ENCODE measurements around the gene NES. TPM values are rescaled to one million over a fixed set of nuclear protein-coding genes. Genes with fewer than 3 reads are reported as not detected.

NES gene
- total RNA-seq, 1 donor from 2014 or later, result not detected

- DNase-seq (ENCODE audit: low spot score), result no peak
- H3K4me3 Mint-ChIP-seq (ENCODE audit: low read depth), result no peak overlapping the region
- H3K27me3 Mint-ChIP-seq (ENCODE audit: low read depth), result peaks cover 42% of the 10 kb centered on the region
- H3K27ac Mint-ChIP-seq, result no peak overlapping the region
- H3K9me3 Mint-ChIP-seq, result no peaks in the 10 kb centered on the region
- intact Hi-C loops (cut with micrococcal nuclease), result no loop called here
- no peaks in the 10 kb centered on the region for H3K36me3 Mint-ChIP-seq (ENCODE audit: low read depth)
- peaks cover 2% of the 10 kb centered on the region for H3K4me1 Mint-ChIP-seq (ENCODE audit: low read depth)
These were observed 28.3 kb downstream of the NES start for GRCh38 chr1:156648951-156649350.

- no peaks in the 10 kb centered on the region for H3K9me3 Mint-ChIP-seq
- H3K36me3 Mint-ChIP-seq (ENCODE audit: low read depth), result no peaks in the 10 kb centered on the region
- H3K27me3 Mint-ChIP-seq (ENCODE audit: low read depth), result peaks cover 44% of the 10 kb centered on the region
- peaks cover 7% of the 10 kb centered on the region for H3K4me1 Mint-ChIP-seq (ENCODE audit: low read depth)
- no peak overlapping the region for H3K27ac Mint-ChIP-seq
- no peak overlapping the region for H3K4me3 Mint-ChIP-seq (ENCODE audit: low read depth)
- intact Hi-C loops (cut with micrococcal nuclease), result no loop called here
- no peak for DNase-seq (ENCODE audit: low spot score)
These were observed 28.7 kb downstream of the NES start for GRCh38 chr1:156648496-156648895.

- no peak for DNase-seq (ENCODE audit: low spot score)
- Mint-ChIP-seq H3K4me1 (ENCODE audit: low read depth) (peaks cover 15% of the 10 kb centered on the region), H3K9me3 (no peaks in the 10 kb centered on the region), H3K27me3 (ENCODE audit: low read depth) (peaks cover 49% of the 10 kb centered on the region), H3K27ac (no peak overlapping the region), H3K4me3 (ENCODE audit: low read depth) (no peak overlapping the region), H3K36me3 (ENCODE audit: low read depth) (no peaks in the 10 kb centered on the region)
- intact Hi-C loops (cut with micrococcal nuclease), result no loop called here
These were observed 29.9 kb downstream of the NES start for GRCh38 chr1:156647351-156647750.

GRCh38 chr1:156646738-156647211 lies 30.4 kb downstream of the NES start:
- intact Hi-C loops (cut with micrococcal nuclease), result no loop called here
- Mint-ChIP-seq H3K27ac (no peak overlapping the region), H3K4me3 (ENCODE audit: low read depth) (no peak overlapping the region), H3K4me1 (ENCODE audit: low read depth) (peaks cover 15% of the 10 kb centered on the region), H3K9me3 (no peaks in the 10 kb centered on the region), H3K36me3 (ENCODE audit: low read depth) (no peaks in the 10 kb centered on the region), H3K27me3 (ENCODE audit: low read depth) (peaks cover 46% of the 10 kb centered on the region)
- no peak for DNase-seq (ENCODE audit: low spot score)

- no peaks in the 10 kb centered on the region for H3K9me3 Mint-ChIP-seq
- no peaks in the 10 kb centered on the region for H3K36me3 Mint-ChIP-seq (ENCODE audit: low read depth)
- H3K27me3 Mint-ChIP-seq (ENCODE audit: low read depth), result peaks cover 57% of the 10 kb centered on the region
- H3K27ac Mint-ChIP-seq, result no peak overlapping the region
- DNase-seq (ENCODE audit: low spot score), result no peak
- intact Hi-C loops (cut with micrococcal nuclease), result no loop called here
- peaks cover 19% of the 10 kb centered on the region for H3K4me1 Mint-ChIP-seq (ENCODE audit: low read depth)
- no peak overlapping the region for H3K4me3 Mint-ChIP-seq (ENCODE audit: low read depth)
These were observed 31.5 kb downstream of the NES start for GRCh38 chr1:156645666-156646065.

GRCh38 chr1:156645056-156645455 lies 32.2 kb downstream of the NES start:
- H3K4me3 Mint-ChIP-seq (ENCODE audit: low read depth), result no peak overlapping the region
- peaks cover 60% of the 10 kb centered on the region for H3K27me3 Mint-ChIP-seq (ENCODE audit: low read depth)
- H3K9me3 Mint-ChIP-seq, result no peaks in the 10 kb centered on the region
- H3K36me3 Mint-ChIP-seq (ENCODE audit: low read depth), result no peaks in the 10 kb centered on the region
- no peak for DNase-seq (ENCODE audit: low spot score)
- peaks cover 19% of the 10 kb centered on the region for H3K4me1 Mint-ChIP-seq (ENCODE audit: low read depth)
- H3K27ac Mint-ChIP-seq, result no peak overlapping the region
- intact Hi-C loops (cut with micrococcal nuclease), result no loop called here

- H3K27me3 Mint-ChIP-seq (ENCODE audit: low read depth), result peaks cover 62% of the 10 kb centered on the region
- no peak for DNase-seq (ENCODE audit: low spot score)
- H3K36me3 Mint-ChIP-seq (ENCODE audit: low read depth), result no peaks in the 10 kb centered on the region
- H3K4me3 Mint-ChIP-seq (ENCODE audit: low read depth), result no peak overlapping the region
- H3K4me1 Mint-ChIP-seq (ENCODE audit: low read depth), result peaks cover 19% of the 10 kb centered on the region
- no peak overlapping the region for H3K27ac Mint-ChIP-seq
- no peaks in the 10 kb centered on the region for H3K9me3 Mint-ChIP-seq
- intact Hi-C loops (cut with micrococcal nuclease), result no loop called here
These were observed 32.6 kb downstream of the NES start for GRCh38 chr1:156644640-156645039.

GRCh38 chr1:156644146-156644545 lies 33.1 kb downstream of the NES start:
- Mint-ChIP-seq H3K4me1 (ENCODE audit: low read depth) (peaks cover 19% of the 10 kb centered on the region), H3K27me3 (ENCODE audit: low read depth) (peaks cover 66% of the 10 kb centered on the region), H3K9me3 (no peaks in the 10 kb centered on the region), H3K27ac (no peak overlapping the region), H3K36me3 (ENCODE audit: low read depth) (no peaks in the 10 kb centered on the region), H3K4me3 (ENCODE audit: low read depth) (no peak overlapping the region)
- intact Hi-C loops (cut with micrococcal nuclease), result no loop called here
- no peak for DNase-seq (ENCODE audit: low spot score)

GRCh38 chr1:156643778-156644092 lies 33.5 kb downstream of the NES start:
- intact Hi-C loops (cut with micrococcal nuclease), result no loop called here
- DNase-seq (ENCODE audit: low spot score), result peak; percentile 46

GRCh38 chr1:156643049-156643777 lies 34.0 kb downstream of the NES start:
- Mint-ChIP-seq H3K36me3 (ENCODE audit: low read depth) (no peaks in the 10 kb centered on the region), H3K4me1 (ENCODE audit: low read depth) (peaks cover 19% of the 10 kb centered on the region), H3K27ac (no peak overlapping the region), H3K4me3 (ENCODE audit: low read depth) (no peak overlapping the region), H3K27me3 (ENCODE audit: low read depth) (peaks cover 69% of the 10 kb centered on the region), H3K9me3 (no peaks in the 10 kb centered on the region)
- no peak for DNase-seq (ENCODE audit: low spot score)
- intact Hi-C loops (cut with micrococcal nuclease), result no loop called here

More at GRCh38 chr1:156643778-156644092, 33.5 kb downstream of the NES start:
- Mint-ChIP-seq H3K4me3 (ENCODE audit: low read depth) (no peak overlapping the region), H3K27me3 (ENCODE audit: low read depth) (peaks cover 67% of the 10 kb centered on the region), H3K27ac (no peak overlapping the region), H3K9me3 (no peaks in the 10 kb centered on the region), H3K36me3 (ENCODE audit: low read depth) (no peaks in the 10 kb centered on the region), H3K4me1 (ENCODE audit: low read depth) (peaks cover 19% of the 10 kb centered on the region)

- Mint-ChIP-seq H3K4me1 (ENCODE audit: low read depth) (peaks cover 19% of the 10 kb centered on the region), H3K27me3 (ENCODE audit: low read depth) (peaks cover 68% of the 10 kb centered on the region), H3K9me3 (no peaks in the 10 kb centered on the region), H3K27ac (no peak overlapping the region), H3K36me3 (ENCODE audit: low read depth) (no peaks in the 10 kb centered on the region), H3K4me3 (ENCODE audit: low read depth) (peak overlapping the region; percentile 35)
- intact Hi-C loops (cut with micrococcal nuclease), result no loop called here
- no peak for DNase-seq (ENCODE audit: low spot score)
These were observed 34.8 kb downstream of the NES start for GRCh38 chr1:156642265-156643048.

GRCh38 chr1:156641761-156642264 lies 35.4 kb downstream of the NES start, which contains the start of gene BCAN:
Gene BCAN, plus strand, starts transcription at chr1:156642117. Its CDS starts 3,938 bp downstream, at chr1:156646055.
- no peaks in the 10 kb centered on the region for H3K9me3 Mint-ChIP-seq
- H3K4me1 Mint-ChIP-seq (ENCODE audit: low read depth), result peaks cover 19% of the 10 kb centered on the region
- H3K4me3 Mint-ChIP-seq (ENCODE audit: low read depth), result peak within 1 kb of the TSS; percentile 35

More at GRCh38 chr1:156641761-156642264, 35.4 kb downstream of the NES start, which contains the start of gene BCAN:
- intact Hi-C loops (cut with micrococcal nuclease), result no loop called here
- Mint-ChIP-seq H3K36me3 (ENCODE audit: low read depth) (no peaks in the 10 kb centered on the region), H3K27me3 (ENCODE audit: low read depth) (peaks cover 66% of the 10 kb centered on the region), H3K27ac (no peak within 1 kb of the TSS)
- no peak for DNase-seq (ENCODE audit: low spot score)

Data from activated T-helper 2 cell treated with anti-CD3 and anti-CD28 coated beads, Interferon-gamma antibody, Interleukin-2, Interleukin-4, amounts not matched to agents 10 μg/mL and 5 μg/mL and 100 μg/mL, durations not matched to agents 14 hours and 24 hours and 36 hours (primary cell).